Measurements from ENCODE around the gene RPTOR. TPM values are rescaled to one million over a fixed set of nuclear protein-coding genes. Genes with fewer than 3 reads are reported as not detected.

RPTOR gene
- total RNA-seq, 1 experiment from 2014 or later = 26.3 TPM

GRCh38 chr17:80858301-80859001 lies 313.8 kb downstream of the RPTOR start:
- no peak for DNase-seq (ENCODE audit: low spot score)

GRCh38 chr17:80859002-80859941 lies 314.6 kb downstream of the RPTOR start:
- DNase-seq (ENCODE audit: low spot score) = peak; percentile 22

GRCh38 chr17:80860101-80860671 lies 315.5 kb downstream of the RPTOR start:
- DNase-seq (ENCODE audit: low spot score) = no peak

GRCh38 chr17:80860703-80861417 lies 316.2 kb downstream of the RPTOR start:
- no peak for DNase-seq (ENCODE audit: low spot score)

GRCh38 chr17:80861418-80861815 lies 316.8 kb downstream of the RPTOR start:
- no peak for DNase-seq (ENCODE audit: low spot score)

GRCh38 chr17:80861892-80862291 lies 317.3 kb downstream of the RPTOR start:
- peak; percentile 19 for DNase-seq (ENCODE audit: low spot score)

GRCh38 chr17:80862481-80862961 lies 317.9 kb downstream of the RPTOR start:
- no peak for DNase-seq (ENCODE audit: low spot score)

- no peak for DNase-seq (ENCODE audit: low spot score)
These were observed 318.3 kb downstream of the RPTOR start for GRCh38 chr17:80862978-80863377.

GRCh38 chr17:80863626-80864025 lies 319.0 kb downstream of the RPTOR start:
- DNase-seq (ENCODE audit: low spot score) = no peak

- DNase-seq (ENCODE audit: low spot score) = no peak
These were observed 320.1 kb downstream of the RPTOR start for GRCh38 chr17:80864751-80865150.

GRCh38 chr17:80866050-80866793 lies 321.6 kb downstream of the RPTOR start:
- peak; percentile 72 for DNase-seq (ENCODE audit: low spot score)

GRCh38 chr17:80868022-80868609 lies 323.5 kb downstream of the RPTOR start:
- DNase-seq (ENCODE audit: low spot score) = no peak

GRCh38 chr17:80869481-80870145 lies 325.0 kb downstream of the RPTOR start:
- no peak for DNase-seq (ENCODE audit: low spot score)

- no peak for DNase-seq (ENCODE audit: low spot score)
These were observed 325.8 kb downstream of the RPTOR start for GRCh38 chr17:80870401-80870800.

GRCh38 chr17:80871341-80871740 lies 326.7 kb downstream of the RPTOR start:
- DNase-seq (ENCODE audit: low spot score) = no peak

GRCh38 chr17:80872001-80872500 lies 327.4 kb downstream of the RPTOR start:
- DNase-seq (ENCODE audit: low spot score) = no peak

- no peak for DNase-seq (ENCODE audit: low spot score)
These were observed 328.1 kb downstream of the RPTOR start for GRCh38 chr17:80872501-80873306.

GRCh38 chr17:80873307-80873951 lies 328.8 kb downstream of the RPTOR start:
- DNase-seq (ENCODE audit: low spot score) = no peak
